SU-DHL-6 (cell line): ENCODE results near the gene CRIM1.

Experiments
- H2AFZ ChIP-seq: fragments of 200-600 bp; sonication (generic); 2 replicates; pipeline ENCODE4 v1.6.1; 2014; ENCODE audit warnings: low read depth, mild to moderate bottlenecking, moderate library complexity, mixed read lengths, antibody characterized with exemption, low read length; ENCODE audit not compliant: severe bottlenecking
- H3F3A ChIP-seq: fragments of 200-600 bp; shearing (Covaris generic); 2 replicates; pipeline ENCODE4 v1.6.0; 2016; ENCODE audit warnings: antibody characterized with exemption, mild to moderate bottlenecking; ENCODE audit not compliant: insufficient read depth
- H3K27ac ChIP-seq: fragments of 200-600 bp; sonication (generic); 2 replicates; pipeline ENCODE4 v1.5.1; 2016; ENCODE audit warnings: low read depth, mild to moderate bottlenecking, low read length, moderate library complexity, mixed read lengths
- H3K27me3 ChIP-seq: fragments of 200-600 bp; sonication (generic), shearing (Covaris generic); 2 replicates; pipeline ENCODE4 v1.6.0; 2014; ENCODE audit warnings: mild to moderate bottlenecking, low read length
- H3K36me3 ChIP-seq: fragments of 200-600 bp; sonication (generic); 2 replicates; pipeline ENCODE4 v1.6.1; 2014; ENCODE audit warnings: mild to moderate bottlenecking, low read length, mixed read lengths
- H3K4me2 ChIP-seq: fragments of 300-600, 200-600 bp; shearing (Covaris generic), sonication (generic); 2 replicates; pipeline ENCODE4 v1.6.0; 2014; ENCODE audit warnings: low read length, low read depth, mild to moderate bottlenecking; ENCODE audit not compliant: poor library complexity, severe bottlenecking
- H3K4me3 ChIP-seq: fragments of 200-600 bp; sonication (generic); 2 replicates; pipeline ENCODE4 v1.5.1; 2014; ENCODE audit warnings: antibody characterized with exemption, low read length, mild to moderate bottlenecking, mixed read lengths; ENCODE audit not compliant: insufficient read depth, poor library complexity, severe bottlenecking
- H3K79me2 ChIP-seq: fragments of 200-600 bp; sonication (generic); 2 replicates; pipeline ENCODE4 v1.6.1; 2014; ENCODE audit warnings: mild to moderate bottlenecking, low read length, moderate library complexity; ENCODE audit not compliant: insufficient read depth
- H3K9ac ChIP-seq: fragments of 200-600 bp; sonication (generic); 2 replicates; pipeline ENCODE4 v1.7.0; 2014; ENCODE audit warnings: mild to moderate bottlenecking, low read length
- H3K9me2 ChIP-seq: fragments of 200-600 bp; sonication (generic); replicated peaks from 2 replicates; pipeline ENCODE4 v1.6.1; 2014; ENCODE audit warnings: low read length; ENCODE audit not compliant: insufficient read depth
- H3K9me3 ChIP-seq: fragments of 200-600 bp; sonication (generic); 2 replicates; pipeline ENCODE4 v1.6.1; 2014; ENCODE audit warnings: low read length, mixed read lengths; ENCODE audit not compliant: insufficient read depth
- H4K20me1 ChIP-seq: fragments of 200-600 bp; sonication (generic); 2 replicates; pipeline ENCODE4 v1.6.1; 2014; ENCODE audit warnings: low read depth, mild to moderate bottlenecking, antibody characterized with exemption, low read length, moderate library complexity, mixed read lengths
- EZH2phosphoT487 ChIP-seq: fragments of 200-600 bp; sonication (generic), shearing (Covaris generic); conservative IDR thresholded peaks from 2 replicates; pipeline ENCODE4 v1.6.1; 2018; ENCODE audit warnings: mild to moderate bottlenecking, antibody characterized with exemption, low read length, moderate library complexity, mixed read lengths
- TF ChIP-seq, protein P1 (sequence below): fragments of 200-600 bp; sonication (generic); IDR thresholded peaks from one replicate; pipeline ENCODE4 v1.5.1; 2017; ENCODE audit warnings: antibody characterized with exemption, mild to moderate bottlenecking, low read length, moderate library complexity; ENCODE audit not compliant: insufficient read depth, poor library complexity, severe bottlenecking

Gene CRIM1

DNA sequence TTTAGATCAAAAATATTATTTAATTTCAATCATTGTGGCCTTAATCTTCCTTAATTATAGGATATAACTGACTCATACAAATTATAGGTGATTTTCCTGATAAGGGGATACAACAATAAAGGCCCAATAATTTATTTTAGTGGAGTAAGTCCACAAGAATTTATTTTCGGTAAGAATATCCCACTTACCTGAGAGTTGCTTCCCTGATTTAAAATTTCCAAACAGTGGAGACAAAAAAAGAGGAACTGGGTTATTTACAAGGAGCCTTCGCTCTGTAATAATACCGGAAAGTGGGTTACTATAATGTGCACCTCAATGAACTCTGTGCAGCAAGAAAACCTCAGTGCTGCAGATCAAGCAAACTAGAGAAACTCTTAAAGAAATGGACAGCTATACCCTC is 200.2 kb downstream of the CRIM1 start:
- no peaks in the 10 kb centered on the region for H3K9me3 ChIP-seq
- H3K27me3 ChIP-seq, result no peaks in the 10 kb centered on the region
- no peaks in the 10 kb centered on the region for H3F3A ChIP-seq
- no peak overlapping the region for H3K4me3 ChIP-seq
- no peak overlapping the region for H3K4me2 ChIP-seq
- H3K27ac ChIP-seq, result no peak overlapping the region
- H3K79me2 ChIP-seq, result no peaks in the 10 kb centered on the region
- H2AFZ ChIP-seq, result no peak overlapping the region
- TF ChIP-seq EZH2phosphoT487, result no peak
- TF ChIP-seq, protein P1, sequence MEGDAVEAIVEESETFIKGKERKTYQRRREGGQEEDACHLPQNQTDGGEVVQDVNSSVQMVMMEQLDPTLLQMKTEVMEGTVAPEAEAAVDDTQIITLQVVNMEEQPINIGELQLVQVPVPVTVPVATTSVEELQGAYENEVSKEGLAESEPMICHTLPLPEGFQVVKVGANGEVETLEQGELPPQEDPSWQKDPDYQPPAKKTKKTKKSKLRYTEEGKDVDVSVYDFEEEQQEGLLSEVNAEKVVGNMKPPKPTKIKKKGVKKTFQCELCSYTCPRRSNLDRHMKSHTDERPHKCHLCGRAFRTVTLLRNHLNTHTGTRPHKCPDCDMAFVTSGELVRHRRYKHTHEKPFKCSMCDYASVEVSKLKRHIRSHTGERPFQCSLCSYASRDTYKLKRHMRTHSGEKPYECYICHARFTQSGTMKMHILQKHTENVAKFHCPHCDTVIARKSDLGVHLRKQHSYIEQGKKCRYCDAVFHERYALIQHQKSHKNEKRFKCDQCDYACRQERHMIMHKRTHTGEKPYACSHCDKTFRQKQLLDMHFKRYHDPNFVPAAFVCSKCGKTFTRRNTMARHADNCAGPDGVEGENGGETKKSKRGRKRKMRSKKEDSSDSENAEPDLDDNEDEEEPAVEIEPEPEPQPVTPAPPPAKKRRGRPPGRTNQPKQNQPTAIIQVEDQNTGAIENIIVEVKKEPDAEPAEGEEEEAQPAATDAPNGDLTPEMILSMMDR, result no peak
- no peak overlapping the region for H3K9ac ChIP-seq
- H4K20me1 ChIP-seq, result no peaks in the 10 kb centered on the region
- no peaks in the 10 kb centered on the region for H3K9me2 ChIP-seq
- H3K36me3 ChIP-seq, result no peaks in the 10 kb centered on the region

DNA sequence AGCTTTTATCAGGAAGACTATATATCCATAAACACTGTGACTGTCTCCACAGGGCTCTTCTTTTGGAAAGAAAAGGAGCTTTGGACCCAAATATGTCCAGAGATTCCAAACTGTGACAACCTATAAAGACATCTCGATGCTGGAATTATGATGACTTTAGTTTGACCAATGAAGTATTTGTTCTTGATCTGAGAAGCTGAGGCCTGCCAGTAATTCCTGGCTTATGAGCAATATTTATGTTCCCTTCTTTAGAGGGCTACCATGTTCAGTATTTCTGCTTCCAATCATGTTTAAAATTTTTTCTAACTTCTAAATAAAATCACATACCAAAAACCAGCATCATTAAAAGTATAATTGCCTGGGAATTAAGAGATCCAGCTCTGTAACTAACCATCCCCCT is 201.3 kb downstream of the CRIM1 start:
- no peaks in the 10 kb centered on the region for H3F3A ChIP-seq
- no peaks in the 10 kb centered on the region for H4K20me1 ChIP-seq
- no peak overlapping the region for H3K4me2 ChIP-seq
- no peak overlapping the region for H3K27ac ChIP-seq
- H3K4me3 ChIP-seq, result no peak overlapping the region
- H3K9me2 ChIP-seq, result no peaks in the 10 kb centered on the region
- H3K9ac ChIP-seq, result no peak overlapping the region
- no peaks in the 10 kb centered on the region for H3K9me3 ChIP-seq
- no peaks in the 10 kb centered on the region for H3K79me2 ChIP-seq
- H3K36me3 ChIP-seq, result no peaks in the 10 kb centered on the region
- TF ChIP-seq, protein P1, result no peak
- no peak for TF ChIP-seq EZH2phosphoT487
- H3K27me3 ChIP-seq, result no peaks in the 10 kb centered on the region
- H2AFZ ChIP-seq, result no peak overlapping the region

DNA sequence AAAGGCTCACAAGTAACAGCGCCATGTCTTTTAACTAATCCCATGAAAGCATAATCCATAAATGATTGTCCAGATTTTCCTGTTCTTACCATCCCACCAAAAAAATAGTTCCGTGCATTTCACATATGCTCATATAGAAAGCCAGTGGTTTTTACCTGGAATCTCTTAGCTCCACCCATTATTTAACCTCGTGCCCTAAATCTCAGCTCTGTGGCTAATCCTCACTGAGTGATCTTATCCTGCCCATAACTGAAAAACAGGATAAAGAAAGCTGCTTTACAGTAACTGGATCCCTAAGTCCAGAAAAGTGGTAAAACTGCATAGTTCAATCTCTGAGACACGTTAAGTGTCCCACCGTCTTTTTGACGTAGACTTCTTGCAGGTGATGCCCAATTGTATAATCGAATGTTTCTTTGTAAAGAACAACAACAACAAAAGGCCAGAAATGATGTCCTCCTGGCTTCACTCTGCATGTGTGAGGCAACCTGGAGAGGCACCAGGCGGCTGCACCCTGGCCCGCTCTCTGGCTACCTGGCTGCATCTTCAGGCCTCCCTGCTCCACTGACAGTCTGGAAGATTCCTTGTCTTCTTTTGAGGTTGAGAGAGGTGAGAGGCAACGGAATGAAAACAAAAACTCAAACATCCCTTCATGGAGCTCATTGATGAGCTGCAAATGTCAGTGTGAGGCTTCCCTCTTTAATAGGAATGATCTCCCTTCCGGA is 203.8 kb downstream of the CRIM1 start:
- Histone ChIP-seq H3K27ac (no peak overlapping the region), H4K20me1 (no peaks in the 10 kb centered on the region), H3K4me3 (no peak overlapping the region), H2AFZ (no peak overlapping the region), H3K36me3 (no peaks in the 10 kb centered on the region), H3K9me2 (no peaks in the 10 kb centered on the region), H3K27me3 (no peaks in the 10 kb centered on the region), H3K4me2 (no peak overlapping the region), H3K79me2 (no peaks in the 10 kb centered on the region), H3K9me3 (no peaks in the 10 kb centered on the region), H3K9ac (no peak overlapping the region), H3F3A (no peaks in the 10 kb centered on the region)
- TF ChIP-seq EZH2phosphoT487, result no peak
- TF ChIP-seq, protein P1, result no peak
